Spleen (tissue), 11 donors: ENCODE results near the gene SETD1A. TPM values are rescaled to one million over a fixed set of nuclear protein-coding genes. Genes with fewer than 3 reads are reported as not detected.

Source experiments
- DNase-seq: peaks from one replicate; pipeline ENCODE4 v3.0.0-alpha.2; 2020
- H3K27ac ChIP-seq, 8 donors: fragments of 200-600 bp; sonication (generic) in 7 of 8; 1 replicate in 4 of 8; 2 replicates in 4 of 8; pipeline versions ENCODE4 v1.5.0 to v1.8.0; 2016 to 2021; ENCODE audit warnings: inconsistent platforms in 4 of 8, mild to moderate bottlenecking in 4 of 8, moderate library complexity in 1 of 8
- H3K27me3 ChIP-seq, 7 donors: fragments of 200-600 bp; sonication (generic) in 6 of 7; replicated peaks in 1 of 7; 1 replicate in 4 of 7; 2 replicates in 3 of 7; pipeline versions ENCODE4 v1.5.0 to v1.8.0; 2016 to 2021; ENCODE audit warnings: inconsistent platforms in 3 of 7, mild to moderate bottlenecking in 1 of 7
- H3K36me3 ChIP-seq, 6 donors: fragments of 200-600 bp; sonication (generic) in 5 of 6; 1 replicate in 4 of 6; 2 replicates in 2 of 6; pipeline versions ENCODE4 v1.5.0 to v1.8.0; 2016 to 2021; ENCODE audit warnings: inconsistent platforms in 2 of 6
- H3K4me1 ChIP-seq, 6 donors: fragments of 200-600 bp; sonication (generic) in 5 of 6; 1 replicate in 3 of 6; 2 replicates in 3 of 6; pipeline versions ENCODE4 v1.5.0 to v1.8.0; 2016 to 2021; ENCODE audit warnings: inconsistent platforms in 3 of 6
- H3K4me3 ChIP-seq, 8 donors: fragments of 200-600 bp; sonication (generic) in 7 of 8; 1 replicate in 4 of 8; 2 replicates in 4 of 8; pipeline versions ENCODE4 v1.5.0 to v1.8.0; 2016 to 2021; ENCODE audit warnings: inconsistent platforms in 4 of 8, mild to moderate bottlenecking in 4 of 8, moderate library complexity in 2 of 8
- H3K9me3 ChIP-seq, 8 donors: fragments of 200-600 bp; sonication (generic) in 7 of 8; 1 replicate in 4 of 8; 2 replicates in 4 of 8; pipeline versions ENCODE4 v1.5.0 to v1.8.0; 2016 to 2021; ENCODE audit warnings: inconsistent platforms in 4 of 8
- CTCF ChIP-seq, 11 experiments: fragments of 200-600 bp in 7 of 11; fragments of 450-650 bp in 4 of 11; sonication (generic) in 4 of 11; IDR thresholded peaks in 8 of 11; conservative IDR thresholded peaks in 3 of 11; 1 replicate in 7 of 11; 2 replicates in 4 of 11; pipeline versions ENCODE4 v1.4.0 to v1.8.0; 2016 to 2021; ENCODE audit warnings: antibody characterized with exemption in 11 of 11, inconsistent platforms in 4 of 11, mild to moderate bottlenecking in 1 of 11
- POLR2A ChIP-seq, 3 donors: fragments of 450-650 bp; IDR thresholded peaks; one replicate each; pipeline ENCODE4 v1.5.1; 2017; ENCODE audit warnings: antibody characterized with exemption in 3 of 3, mild to moderate bottlenecking in 1 of 3
- POLR2AphosphoS5 ChIP-seq, 3 donors: sonication (generic); formaldehyde crosslinking; IDR thresholded peaks; one replicate each; pipeline ENCODE4 v1.5.1; 2017; ENCODE audit warnings: antibody characterized with exemption in 3 of 3
- WGBS, 5 donors: extraction: QIAGEN DNeasy Blood & Tissue Kit in 3 of 5; methylation state at CpG; one replicate each; pipeline versions ENCODE4 v1.1.5 to v1.1.7; 2013 to 2018; 5-methylcytosine and 5-hydroxymethylcytosine counted together
- intact Hi-C: fragments of 100-400 bp; cut with DNase I; formaldehyde crosslinking; loops from one replicate; pipeline ENCODE4 v1.15.0; 2023; ENCODE audit warnings: low total_unique reads
- polyA plus RNA-seq, 3 donors: library from polyadenylated mRNA; stranded (reverse); fragments of 200-250 nt; gene quantifications; one replicate each; pipeline ENCODE4 v1.2.1, GENCODE V29; 2013
- total RNA-seq, 7 donors: library from RNA; depleted of rRNA in 3 of 7; stranded (reverse); fragments of >200 nt in 3 of 7; fragmentation: NEBNext Ultra II Directional in 4 of 7; extraction: Animal tissue kit (Norgen Biotek cat#: 25700) in 4 of 7; gene quantifications; one replicate each; pipeline versions ENCODE4 v1.1.0 to v1.2.1, GENCODE V29; 2016 to 2021
- donor health status: healthy with polysubstance abuse.
- donor health status: DM: no; HTN: no; CAD: no; lungs with moderate emphysema.
- donor health status: DM: no; HTN: no; CAD: no.
- donor health status: Bipolar disorder and iron deficiency.
- donor health status: healthy.
- donor health status: DM: no; HTN: no; CAD: no.
- donor health status: DM: yes; HTN: yes; CAD: no.

SETD1A gene
- total and polyA plus RNA-seq, 10 donors, result 4.8 to 24.9 (median 14.7) TPM

- TF ChIP-seq POLR2AphosphoS5 (IDR thresholded peaks at IDR 0.05) (no peak), CTCF (IDR thresholded peaks at IDR 0.05 in 8 of 11, conservative IDR thresholded peaks at IDR 0.05 in 3 of 11) (no peak), POLR2A (IDR thresholded peaks at IDR 0.05) (no peak)
- peaks cover 0 to 59% (median 20%) of the 10 kb centered on the region in 7 donors for H3K27me3 ChIP-seq
- intact Hi-C loops, result no loop called here
- H3K4me3 ChIP-seq, result no peak overlapping the region
- no peaks in the 10 kb centered on the region for H3K9me3 ChIP-seq
- no peaks in the 10 kb centered on the region for H3K36me3 ChIP-seq
- WGBS, 5 donors, result 57 to 67% (median 62%) methylated on average over 6 of the region's 6 CpGs
- H3K4me1 ChIP-seq, result peaks cover 0 to 13% (median 6%) of the 10 kb centered on the region in 6 donors
- H3K27ac ChIP-seq, result no peak overlapping the region
- no peak for DNase-seq
These were observed 50.1 kb downstream of the SETD1A start for GRCh38 chr16:31007684-31008083.

DNA sequence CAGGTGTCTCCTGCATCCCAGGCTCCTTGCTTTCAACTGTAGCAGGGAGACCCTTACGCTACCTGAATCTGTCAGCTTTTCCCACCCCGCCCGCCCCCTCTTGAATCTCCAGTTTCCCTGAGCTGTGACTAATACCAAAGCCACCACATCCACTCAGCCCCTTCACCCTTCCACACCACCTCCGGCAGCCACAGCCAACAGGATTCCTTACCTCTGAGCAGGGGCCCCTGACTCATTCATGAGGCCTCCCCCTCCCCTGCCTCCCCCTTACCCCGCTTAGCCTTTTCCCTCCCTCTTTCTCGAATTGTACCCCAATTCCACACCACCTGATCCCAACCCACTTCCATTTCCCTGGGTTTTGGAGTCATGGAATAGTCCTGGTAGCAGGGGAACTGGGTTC lies 50.6 kb downstream of the SETD1A start:
- DNase-seq, result no peak
- Histone ChIP-seq H3K4me3 (no peak overlapping the region), H3K36me3 (no peaks in the 10 kb centered on the region), H3K9me3 (no peaks in the 10 kb centered on the region), H3K27ac (no peak overlapping the region), H3K27me3 (peaks cover 0 to 62% (median 20%) of the 10 kb centered on the region in 7 donors), H3K4me1 (peaks cover 0 to 13% (median 6%) of the 10 kb centered on the region in 6 donors)
- intact Hi-C loops, result no loop called here
- 72 to 81% (median 75%) methylated on average over 6 of the region's 6 CpGs for WGBS, 5 donors
- TF ChIP-seq POLR2AphosphoS5 (IDR thresholded peaks at IDR 0.05), result no peak
- TF ChIP-seq CTCF (IDR thresholded peaks at IDR 0.05 in 8 of 11, conservative IDR thresholded peaks at IDR 0.05 in 3 of 11), result no peak
- no peak for TF ChIP-seq POLR2A (IDR thresholded peaks at IDR 0.05)

DNA sequence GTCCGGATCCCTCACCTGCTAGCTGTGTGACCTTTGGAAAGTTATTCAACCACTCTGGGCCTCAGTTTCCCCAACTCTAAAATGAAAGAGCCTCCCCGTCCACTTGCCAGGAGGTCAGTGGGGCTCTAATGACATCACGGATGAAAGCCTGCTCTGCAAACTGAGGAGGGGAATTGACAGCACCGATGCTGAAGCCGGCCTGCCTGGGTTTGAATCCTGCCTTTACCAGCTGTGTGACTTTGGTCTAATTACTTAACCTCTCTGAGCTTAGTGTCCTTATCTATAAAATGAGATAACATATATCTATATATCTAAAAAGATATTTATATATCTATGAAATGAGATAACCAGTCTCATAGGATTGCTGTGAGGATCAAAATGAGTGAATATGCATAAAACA lies 51.0 kb downstream of the SETD1A start:
- intact Hi-C loops, result no loop called here
- Histone ChIP-seq H3K9me3 (no peaks in the 10 kb centered on the region), H3K36me3 (no peaks in the 10 kb centered on the region), H3K27ac (no peak overlapping the region), H3K27me3 (peaks cover 0 to 62% (median 20%) of the 10 kb centered on the region in 7 donors), H3K4me1 (peaks cover 0 to 13% (median 6%) of the 10 kb centered on the region in 6 donors), H3K4me3 (no peak overlapping the region)
- WGBS, 5 donors, result 82 to 94% (median 88%) methylated on average over 5 of the region's 5 CpGs
- TF ChIP-seq POLR2A (IDR thresholded peaks at IDR 0.05) (no peak), POLR2AphosphoS5 (IDR thresholded peaks at IDR 0.05) (no peak), CTCF (IDR thresholded peaks at IDR 0.05 in 8 of 11, conservative IDR thresholded peaks at IDR 0.05 in 3 of 11) (no peak)
- DNase-seq, result no peak

GRCh38 chr16:31009120-31009519 lies 51.6 kb downstream of the SETD1A start:
- WGBS, 5 donors, result 72 to 92% (median 81%) methylated on average over 7 of the region's 7 CpGs
- peaks cover 0 to 62% (median 20%) of the 10 kb centered on the region in 7 donors for H3K27me3 ChIP-seq
- TF ChIP-seq POLR2A (IDR thresholded peaks at IDR 0.05) (no peak), POLR2AphosphoS5 (IDR thresholded peaks at IDR 0.05) (no peak), CTCF (IDR thresholded peaks at IDR 0.05 in 8 of 11, conservative IDR thresholded peaks at IDR 0.05 in 3 of 11) (no peak)
- intact Hi-C loops, result no loop called here
- H3K27ac ChIP-seq, result no peak overlapping the region
- no peak for DNase-seq
- H3K36me3 ChIP-seq, result no peaks in the 10 kb centered on the region
- no peaks in the 10 kb centered on the region for H3K9me3 ChIP-seq
- peaks cover 0 to 13% (median 6%) of the 10 kb centered on the region in 6 donors for H3K4me1 ChIP-seq
- H3K4me3 ChIP-seq, result no peak overlapping the region
